ENCODE measurements around the gene DUS1L.
A peak's percentile ranks its signal among the peaks of the same experiment; 100 is the strongest.

DUS1L gene

DNA sequence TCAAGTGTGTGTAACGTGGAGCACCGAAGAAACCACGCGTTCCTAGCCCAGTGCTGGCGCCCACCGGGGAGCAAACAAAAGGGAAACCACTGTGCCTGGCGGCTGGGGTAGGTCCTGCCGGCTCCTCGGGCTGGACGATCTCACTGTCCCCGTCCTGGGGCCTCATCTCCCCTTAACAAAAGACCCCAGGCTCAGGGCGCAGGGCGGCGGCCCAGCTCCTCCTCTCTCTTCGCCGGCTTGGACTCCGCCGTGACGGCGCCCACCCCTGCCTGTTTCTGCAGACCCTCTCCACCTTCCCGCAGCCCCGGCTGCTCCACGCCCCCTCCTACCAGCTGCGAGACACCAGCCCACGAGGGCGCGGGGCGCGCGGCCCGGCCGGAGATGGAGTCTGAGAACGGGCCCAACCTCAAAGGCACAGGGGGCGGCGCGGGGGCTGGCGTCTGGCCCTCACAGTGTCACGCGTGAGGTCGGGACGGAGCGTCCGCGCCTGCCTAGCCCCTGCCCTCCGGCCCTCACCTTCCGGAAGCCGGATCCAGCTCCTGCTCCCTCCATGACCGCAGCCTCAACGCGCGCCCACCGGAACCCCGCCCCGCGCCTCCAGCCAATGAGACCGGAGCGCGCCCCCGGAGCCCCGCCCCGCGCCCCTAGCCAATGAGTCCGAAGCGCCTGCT, 43.2 kb downstream of the DUS1L start, which contains the start of gene CENPX:
Gene CENPX (minus strand): TSS at position 569 of the 671 bp plus-strand sequence. CDS start 17 bp downstream, at position 552.
- peak; percentile 32 for DNase-seq

DNA sequence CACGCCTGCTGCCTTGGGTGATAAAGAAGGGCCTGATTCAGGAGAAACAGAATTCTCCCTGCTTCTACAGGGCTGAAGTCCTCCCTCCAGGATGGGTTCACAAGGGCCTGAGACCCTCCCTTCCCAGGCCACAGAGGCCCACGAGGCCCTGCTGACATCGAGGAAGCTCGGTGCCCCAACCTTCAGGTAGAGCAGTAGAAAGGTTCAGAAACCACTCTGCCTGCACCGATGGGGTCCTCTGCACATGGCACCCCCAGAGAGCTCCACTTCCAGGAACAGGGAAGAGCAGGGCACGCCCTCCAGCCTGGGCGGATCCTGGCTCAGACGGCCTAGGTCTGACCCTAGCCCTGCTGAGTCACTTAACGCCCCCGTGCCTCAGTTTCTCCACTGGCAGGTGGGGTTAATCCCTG, 43.7 kb downstream of the DUS1L start:
- no peak for DNase-seq

DNA sequence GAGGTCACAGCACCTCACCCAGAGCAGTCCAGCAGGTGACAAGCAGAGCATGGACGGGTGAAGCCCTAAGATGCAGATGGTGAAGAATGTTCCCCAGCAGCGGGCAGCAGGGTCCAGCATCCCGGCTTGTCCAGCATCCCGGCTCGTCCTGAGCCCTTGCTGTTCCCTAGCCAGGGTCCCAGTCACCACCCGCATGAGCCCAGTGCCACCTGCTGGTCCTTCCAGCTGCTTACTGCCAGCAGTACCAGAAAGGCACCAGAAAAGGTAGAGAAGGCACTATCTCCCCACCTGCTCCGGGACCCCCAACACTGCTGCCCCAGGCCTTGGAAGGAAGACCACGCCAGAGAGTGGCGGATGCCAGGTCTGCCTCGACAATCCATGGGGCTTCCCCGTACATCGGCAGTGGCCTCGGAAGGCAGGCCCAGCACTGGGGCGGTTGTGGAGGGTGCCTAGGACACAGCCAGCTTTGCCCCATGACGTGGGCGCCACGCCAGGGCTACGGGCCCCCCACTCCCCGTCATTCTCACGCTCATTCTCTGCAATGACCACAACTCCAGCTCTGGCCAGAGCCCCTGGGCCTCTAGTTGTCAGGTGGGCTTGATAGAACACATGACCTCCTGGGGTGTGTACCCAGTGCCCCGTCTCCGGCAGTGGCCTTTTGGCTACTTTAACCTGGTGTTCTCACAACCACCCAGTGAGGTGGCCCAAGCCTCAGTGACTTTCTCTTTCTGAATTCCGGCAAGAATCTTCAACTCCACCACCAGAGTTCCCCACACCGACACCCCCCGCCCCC, 44.3 kb downstream of the DUS1L start:
- peak; percentile 83 for DNase-seq

DNA sequence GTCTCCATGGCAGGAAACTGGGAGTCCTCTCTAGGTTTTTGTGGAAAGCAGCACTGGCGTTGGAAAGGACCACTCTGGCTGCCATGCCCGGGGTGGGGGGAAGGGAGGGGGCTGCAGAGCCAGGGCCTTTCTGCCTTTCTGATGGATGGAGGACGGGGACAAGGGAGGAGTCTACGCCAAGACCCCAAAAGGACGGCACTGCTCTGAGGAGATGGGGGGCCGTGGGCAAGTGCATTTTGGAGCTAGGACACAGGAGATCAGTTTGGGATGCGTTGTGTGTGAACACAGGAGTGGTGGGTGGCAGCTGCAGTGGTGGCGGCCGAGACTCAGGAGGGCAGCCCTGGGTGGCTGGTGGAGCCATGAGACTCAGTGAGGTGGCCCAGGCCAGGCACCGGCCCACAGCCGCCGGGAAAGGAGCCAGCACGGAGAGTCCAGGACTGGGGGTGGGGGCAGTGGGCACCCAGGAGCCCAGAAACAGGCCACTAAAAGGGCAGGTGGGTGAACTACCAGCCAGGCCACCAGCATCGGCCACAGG, 45.0 kb downstream of the DUS1L start:
- no peak for DNase-seq

DNA sequence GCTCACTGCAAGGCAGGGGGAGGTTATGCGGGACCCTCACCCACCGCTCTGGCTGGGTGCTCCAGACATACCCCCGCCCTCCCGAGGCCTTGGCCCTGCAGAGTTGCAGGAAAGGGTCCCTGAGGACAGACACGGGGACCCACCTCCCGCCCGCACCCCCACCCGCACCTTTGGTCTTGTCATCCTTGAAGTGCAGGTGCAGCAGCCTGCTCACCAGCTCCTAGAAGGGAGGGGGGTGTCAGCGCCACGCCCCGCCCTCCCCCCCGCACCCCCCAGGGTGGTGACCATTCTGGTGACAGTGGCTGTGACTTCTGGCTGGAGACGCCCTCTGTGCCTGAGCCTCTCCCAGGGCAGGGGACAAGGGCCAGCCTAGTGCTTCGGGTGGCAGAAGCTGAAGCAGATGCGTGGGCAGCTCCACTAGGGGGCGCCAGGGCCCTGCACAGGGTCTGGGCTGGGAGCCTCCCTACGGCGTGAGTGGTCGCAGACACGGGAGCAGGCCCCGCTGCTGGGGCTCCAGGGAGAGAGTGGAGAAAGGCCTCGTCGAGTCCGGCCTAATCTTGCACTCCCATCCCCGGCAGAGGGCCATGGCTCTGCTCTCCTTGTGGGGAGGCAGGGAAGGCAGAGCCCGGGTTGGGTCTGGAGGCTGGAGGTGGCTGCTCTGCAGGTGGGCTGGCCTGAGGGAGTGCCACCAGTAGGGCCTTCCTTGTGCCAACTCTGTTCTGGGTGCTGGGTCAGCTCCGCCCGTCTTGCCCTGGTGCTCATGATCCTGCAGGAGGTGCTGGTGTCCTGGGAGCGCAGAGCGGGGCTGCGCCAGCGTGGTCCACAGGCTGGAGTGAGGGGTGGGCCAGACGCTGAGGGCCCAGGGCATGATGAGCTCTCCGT, 45.7 kb downstream of the DUS1L start:
- peak; percentile 84 for DNase-seq

DNA sequence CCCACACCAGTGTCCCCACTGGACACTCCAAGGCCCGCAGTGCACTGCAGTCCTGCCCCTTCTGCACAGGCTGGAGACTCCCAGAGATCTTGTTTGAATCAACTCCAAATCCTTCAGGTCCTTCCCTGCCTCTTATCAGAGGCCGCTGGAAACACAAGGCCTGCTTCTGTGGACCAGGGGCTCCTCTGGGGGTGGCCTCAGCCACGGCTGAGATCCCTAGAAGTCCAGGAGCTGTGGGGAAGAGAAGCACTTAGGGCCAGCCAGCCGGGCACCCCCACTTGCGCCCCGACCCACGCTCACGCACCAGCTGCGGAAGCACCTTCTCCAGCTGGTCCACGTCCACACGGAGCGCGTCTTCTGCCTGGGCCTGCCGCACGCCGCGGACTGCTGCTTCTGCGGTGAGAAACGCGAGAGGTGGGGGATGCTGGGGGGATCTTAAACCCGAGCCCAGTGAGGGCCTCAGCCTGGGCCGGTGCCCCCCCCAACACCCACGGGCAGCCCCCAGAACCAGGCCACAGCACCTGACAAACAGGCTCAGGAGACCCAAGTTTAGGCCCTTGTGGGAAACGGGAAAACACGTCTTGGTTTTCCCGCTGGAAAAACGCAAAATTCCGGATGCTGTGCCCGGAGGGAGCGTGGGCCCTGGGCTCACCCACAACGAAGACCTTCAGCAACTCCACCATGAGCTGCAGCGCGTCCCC, 46.5 kb downstream of the DUS1L start:
- no peak for DNase-seq

DNA sequence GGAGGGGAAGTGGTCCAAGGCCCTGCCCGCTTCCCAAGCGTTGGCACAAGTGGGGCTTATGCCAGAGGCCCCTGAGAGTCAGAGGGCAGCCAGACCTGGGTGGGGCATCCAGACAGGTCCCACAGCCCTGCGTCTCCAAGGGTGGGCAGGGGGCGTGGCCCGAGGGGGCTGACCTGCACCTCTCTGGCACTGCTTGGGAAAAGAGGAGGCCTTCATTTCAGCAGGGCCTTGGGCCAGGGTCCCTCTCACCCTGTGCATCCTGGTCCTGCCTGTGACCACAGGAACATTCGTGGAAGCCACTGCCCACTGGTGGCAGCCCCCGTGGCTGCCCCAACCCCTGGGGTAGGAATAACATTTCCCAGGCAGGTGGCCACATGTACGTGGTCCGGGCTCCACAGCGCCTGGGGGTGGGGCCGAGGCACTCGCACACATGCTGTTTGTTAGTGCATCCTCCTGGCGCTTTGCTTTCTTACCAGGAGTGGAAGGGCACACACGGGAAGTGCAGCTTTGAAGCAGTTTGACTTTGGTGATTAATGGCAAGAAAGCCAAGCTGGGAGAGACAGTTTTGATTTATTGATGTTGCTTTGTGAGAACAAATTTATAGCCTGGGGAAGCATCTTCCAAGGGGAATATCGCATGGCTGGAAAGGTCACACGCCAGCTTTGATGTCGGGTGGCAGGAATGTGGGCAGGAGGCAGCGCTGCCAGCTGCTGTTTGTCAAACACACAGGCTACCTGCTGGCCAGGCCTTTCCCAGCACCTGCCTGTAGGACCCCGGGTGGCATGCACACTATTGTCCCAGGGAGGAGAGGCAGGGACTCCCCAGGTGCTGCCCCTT, 47.2 kb downstream of the DUS1L start:
- DNase-seq, result no peak

DNA sequence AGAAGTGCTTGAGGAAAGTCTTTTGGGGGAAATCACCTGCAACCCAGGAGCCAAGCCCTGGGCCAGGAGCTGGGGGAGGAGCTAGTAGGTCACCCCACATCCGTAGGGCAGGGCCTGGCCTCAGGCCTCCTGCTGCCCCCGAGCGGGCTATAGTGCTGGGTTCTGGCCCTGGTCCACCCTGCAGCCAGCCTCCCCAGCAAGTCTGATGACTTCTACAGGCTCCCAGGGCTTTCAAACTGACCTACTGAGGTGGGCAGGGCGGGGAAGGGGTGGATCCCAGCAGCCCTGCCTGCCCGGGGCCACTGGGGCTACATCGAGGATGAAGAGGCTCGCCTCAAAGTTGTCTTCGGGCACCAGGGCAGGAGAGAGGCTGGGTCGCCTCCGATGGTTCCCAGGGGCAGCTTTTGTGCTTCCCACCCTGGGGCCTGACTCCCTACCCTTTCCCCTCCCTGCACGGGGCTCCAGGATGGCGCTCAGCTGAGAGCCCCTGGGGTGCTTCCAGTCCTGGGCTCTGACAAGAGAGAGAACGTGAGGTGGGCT, 47.9 kb downstream of the DUS1L start:
- DNase-seq, result no peak

DNA sequence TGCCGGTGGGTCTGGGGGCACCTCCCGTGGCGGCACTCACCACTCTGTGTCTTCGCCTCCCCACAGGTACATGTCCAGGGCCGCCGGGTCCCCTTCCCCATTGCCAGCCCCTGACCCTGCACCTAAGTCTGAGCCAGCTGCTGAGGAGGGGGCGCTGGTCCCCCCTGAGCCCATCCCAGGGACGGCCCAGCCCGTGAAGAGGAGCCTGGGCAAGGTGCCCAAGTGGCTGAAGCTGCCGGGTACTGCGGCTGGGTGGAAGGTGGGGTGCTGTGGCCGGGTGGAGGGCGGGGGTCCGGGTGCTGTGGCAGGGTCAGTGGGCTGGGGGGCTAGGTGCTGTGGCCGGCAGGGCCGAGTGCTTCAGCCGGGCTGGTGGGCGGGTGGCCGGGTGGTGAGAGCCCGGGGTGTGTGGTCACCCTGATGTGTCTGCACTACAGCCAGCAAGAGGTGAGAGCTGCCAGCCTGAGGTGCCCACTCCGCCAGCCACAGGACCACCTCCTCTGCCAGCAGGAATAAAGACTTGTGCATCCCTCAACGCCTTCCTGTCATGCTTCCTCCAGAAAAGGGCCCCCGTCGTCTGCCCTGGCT, 48.6 kb downstream of the DUS1L start:
- DNase-seq, result no peak

DNA sequence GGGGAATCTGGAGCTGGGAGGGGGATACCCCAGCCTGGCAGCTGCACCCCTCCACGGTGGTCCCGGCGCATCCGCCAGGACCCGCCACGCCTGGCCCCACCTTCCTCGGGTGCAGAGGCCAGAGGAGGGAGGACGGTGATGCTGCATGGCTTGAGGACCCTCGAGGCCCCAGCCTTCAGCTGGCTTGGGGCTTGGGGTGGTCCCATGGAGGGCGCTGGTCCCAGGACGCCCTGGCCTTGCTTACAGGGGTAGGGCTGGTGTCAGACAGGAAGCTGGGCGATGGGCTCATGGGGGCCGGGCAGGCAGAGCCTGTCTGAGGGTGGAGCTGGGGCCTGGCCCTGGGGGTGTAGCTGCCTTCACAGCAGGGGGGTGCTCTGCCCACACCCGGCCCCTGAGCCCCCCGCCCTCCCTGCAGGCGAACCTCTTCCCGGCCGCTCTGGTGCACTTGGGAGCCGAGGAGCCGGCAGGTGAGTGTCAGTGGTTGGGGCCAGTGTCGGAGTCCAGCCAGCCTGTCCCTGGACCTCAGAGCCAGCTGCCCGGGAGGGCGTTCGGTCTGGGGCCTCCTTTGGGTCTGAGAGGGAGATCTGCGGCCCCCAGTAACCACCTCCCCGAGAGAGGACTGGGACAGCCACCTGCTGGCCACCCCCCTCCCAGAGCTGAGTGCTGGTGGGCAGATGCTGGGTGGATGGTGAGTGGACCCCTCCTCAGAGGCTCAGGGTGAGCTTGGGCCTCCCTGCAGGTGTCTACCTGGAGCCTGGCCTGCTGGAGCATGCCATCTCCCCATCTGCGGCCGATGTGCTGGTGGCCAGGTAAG, 49.3 kb downstream of the DUS1L start:
- DNase-seq, result no peak

DNA sequence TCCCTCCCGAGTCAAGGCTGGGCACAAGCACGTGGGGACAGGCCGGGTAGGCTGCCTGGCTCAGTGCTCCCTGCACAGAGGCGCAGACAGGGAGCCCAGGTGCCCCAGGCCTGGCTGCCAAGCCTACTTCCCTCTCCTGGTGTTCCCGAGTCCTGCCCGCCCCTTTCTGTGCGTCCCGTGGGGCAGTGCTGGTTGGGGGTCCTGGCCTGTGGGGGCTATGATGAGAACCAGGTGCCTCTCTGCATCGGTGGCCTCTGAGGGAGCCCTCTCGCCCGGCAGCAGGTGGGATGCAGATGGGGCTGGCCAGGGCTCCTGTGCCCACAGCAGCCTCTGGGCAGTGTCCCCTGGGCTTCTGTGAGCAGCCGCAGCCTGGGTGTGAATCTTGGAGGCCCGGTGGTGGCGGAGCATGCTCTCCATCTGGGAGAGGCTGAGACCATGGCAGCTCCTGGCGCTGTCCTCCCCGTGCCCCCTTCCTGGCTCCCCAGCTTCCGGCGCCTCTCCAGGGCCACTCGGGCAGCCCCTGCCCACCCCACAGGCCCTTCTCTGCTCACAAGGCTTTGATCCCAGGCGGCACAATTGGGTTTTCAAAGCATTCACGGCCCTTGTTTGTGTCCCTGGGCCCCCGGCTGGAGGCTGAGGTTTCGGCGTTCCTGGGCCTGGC, 50.2 kb downstream of the DUS1L start:
- no peak for DNase-seq

DNA sequence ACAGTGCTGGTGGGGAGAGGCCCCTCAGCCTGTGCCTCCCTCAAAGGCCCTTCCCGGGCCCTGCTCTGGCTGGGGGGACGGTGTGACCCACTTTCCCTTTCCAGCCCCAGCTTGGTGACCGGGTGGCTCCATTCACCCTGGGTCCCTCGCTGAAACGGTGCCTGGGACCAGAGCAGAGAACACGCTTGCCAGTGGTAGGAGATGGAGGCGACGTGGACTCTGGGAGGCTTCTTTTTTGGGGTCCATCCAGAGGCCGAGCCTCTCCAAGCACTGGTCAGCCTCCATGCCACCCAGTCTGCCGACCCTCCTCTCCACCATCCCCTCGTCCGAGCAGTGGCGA, 50.7 kb downstream of the DUS1L start:
- no peak for DNase-seq

DNA sequence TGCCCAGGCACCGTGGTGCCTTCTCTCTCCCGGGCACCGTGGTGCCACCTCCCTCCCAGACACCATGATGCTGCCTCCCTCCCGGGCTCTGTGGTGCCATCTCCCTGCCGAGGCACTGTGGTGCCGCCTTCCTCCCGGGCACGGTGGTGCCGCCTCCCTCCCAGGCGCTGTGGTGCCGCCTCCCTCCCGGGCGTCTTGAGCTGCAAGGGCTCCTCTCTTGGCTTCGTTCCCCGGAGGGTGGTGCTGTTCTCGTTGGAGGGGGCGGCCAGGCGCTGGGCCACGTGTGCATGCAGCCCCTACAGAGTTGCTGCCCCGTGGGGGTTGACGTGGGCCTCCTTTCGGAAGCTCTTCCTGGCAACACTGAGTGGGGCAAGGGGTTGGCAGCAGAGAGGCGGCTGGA, 51.2 kb downstream of the DUS1L start:
- DNase-seq, result no peak

DNA sequence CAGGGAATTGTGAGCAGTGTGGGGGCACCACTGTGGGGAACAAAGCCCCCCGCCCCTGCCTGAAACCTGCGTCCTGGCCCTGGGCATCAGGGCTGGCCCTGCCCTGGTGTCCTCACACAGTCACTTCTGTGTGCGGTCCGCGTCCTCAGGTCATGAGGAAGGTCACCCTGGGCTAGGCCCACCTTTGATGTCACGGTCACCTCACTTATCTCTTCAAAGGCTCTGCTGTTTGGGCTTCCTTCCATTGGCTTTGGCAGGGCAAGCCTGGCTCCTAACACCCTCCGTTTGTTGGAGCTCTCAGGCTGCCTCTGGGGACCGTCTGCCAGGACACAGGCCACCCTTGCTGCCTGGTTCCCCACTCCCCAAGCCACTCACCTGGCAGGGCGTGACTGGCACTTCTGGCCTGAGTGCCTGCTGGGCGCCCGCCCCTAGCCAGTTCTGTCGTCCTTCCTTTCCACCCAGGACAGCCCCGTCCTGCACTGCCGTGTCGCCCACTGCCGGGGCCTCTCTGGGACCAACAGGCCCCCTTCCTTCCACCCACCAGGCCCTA, 51.8 kb downstream of the DUS1L start:
- no peak for DNase-seq

DNA sequence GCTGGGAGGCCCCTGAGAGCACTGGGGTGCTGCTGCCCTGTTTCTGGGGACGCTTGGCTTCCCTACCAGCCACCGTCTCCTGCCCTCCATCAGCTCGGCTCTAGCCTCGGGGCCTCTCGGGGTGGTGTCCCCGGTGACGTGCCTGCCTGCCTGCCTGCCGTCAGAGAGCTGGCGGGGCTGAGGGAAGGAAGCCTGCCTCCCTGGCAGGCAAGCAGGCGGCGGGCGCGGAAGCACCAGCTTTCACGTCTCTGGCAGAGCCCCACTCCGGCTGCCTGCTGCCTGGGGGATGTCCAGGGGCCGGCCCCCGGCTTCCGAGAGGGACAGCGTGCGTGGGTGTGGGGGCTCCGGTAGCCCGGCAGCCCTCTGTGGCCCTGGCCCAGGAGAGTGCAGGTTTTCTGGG, 52.3 kb downstream of the DUS1L start:
- DNase-seq, result peak; percentile 38

DNA sequence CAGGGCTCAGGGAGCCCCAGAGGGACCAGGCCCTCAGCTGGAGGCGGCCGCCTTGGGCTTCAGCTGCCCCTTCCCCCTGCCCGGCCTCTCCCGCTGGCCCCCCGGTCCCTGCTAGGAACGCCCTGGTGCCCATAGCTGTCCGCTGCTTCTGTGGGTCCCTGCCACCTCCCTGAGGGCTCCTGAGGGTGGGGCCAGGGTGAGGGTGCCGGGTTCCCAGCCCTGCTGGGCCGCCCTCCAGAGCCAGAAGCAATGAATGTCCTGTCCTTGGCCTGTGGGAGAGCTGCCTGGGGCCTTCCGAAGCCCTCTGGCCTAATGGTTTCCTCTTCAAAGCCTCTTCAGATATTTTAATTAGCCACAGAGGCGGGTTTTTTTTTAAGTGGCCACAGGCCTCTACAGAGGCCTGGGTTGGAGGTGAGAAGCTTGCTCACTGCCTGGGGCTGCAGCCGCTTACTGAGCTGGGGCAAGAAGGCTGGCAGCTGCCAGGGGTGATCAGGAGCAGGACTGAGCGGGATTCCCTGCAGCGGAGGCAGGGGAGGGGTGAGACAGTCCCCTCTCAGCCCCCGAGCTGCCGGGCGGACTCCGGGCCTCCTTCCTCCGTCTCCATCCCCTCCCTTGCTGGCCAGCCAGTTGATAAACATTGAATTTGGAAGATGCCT, 52.8 kb downstream of the DUS1L start:
- no peak for DNase-seq

DNA sequence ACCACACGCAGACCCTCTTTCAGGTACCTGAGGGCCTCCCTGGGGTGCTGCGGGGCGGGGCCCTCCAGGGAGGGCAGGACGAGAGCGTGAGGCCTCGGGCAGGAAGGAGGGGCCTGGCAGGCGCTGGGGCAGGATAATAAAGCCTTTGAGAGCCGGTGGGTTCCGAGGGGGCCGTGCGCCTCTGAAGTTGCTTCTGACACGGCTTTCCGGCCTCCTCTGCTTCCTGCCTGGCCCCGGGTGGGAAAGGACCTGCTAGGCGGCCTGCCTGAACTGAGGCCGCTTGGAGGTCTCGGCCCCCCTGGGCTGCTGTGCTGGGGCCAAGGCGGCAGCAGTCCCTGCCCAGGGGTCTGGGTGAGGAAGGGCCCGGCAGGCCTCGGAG, 53.4 kb downstream of the DUS1L start:
- DNase-seq, result no peak

DNA sequence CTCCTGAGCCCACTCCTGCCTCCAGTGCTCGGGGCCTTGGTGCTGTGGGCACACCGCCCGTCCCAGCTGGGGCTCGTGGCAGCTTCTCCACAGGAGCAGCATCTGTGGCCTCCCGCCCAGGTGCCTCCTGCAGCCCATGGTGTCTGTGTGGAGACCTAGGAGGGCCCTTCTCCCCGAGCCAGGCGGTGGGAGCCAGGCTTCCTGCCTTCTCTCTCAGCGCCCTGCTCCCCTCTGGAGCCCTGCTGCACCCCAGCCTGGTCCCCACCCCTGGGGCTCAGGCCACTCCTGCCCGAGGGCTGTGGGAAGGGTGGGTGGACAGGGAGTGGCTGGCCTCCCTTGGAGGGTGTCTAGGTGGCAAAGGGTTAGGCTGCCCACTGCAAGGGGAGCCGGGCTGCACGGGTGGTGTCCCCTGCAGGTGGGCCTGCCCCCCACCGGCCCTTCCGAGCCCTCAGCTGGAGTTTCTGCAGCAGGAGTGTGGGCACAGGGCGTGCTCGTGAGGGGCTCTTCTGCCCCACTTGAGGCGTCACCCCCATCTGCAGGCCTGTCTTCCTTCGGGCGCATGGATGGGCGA, 53.9 kb downstream of the DUS1L start:
- DNase-seq, result no peak

Measured in hematopoietic multipotent progenitor cell treated with erythropoietin and hydrocortisone succinate and interleukin-3 and kit ligand, for 4 days (in vitro differentiated cells).